HG02973 (cell line): ENCODE results near the gene DOCK11.

Experiments used
- ATAC-seq: cut with Tn5 transposase; IDR thresholded peaks from one replicate; pipeline ENCODE4 v1.9.1; 2021; ENCODE audit warnings: moderate library complexity; ENCODE audit not compliant: unreplicated experiment

The DOCK11 gene

GRCh38 chrX:118499295-118499694 is 3.7 kb downstream of the DOCK11 start:
- ATAC-seq: no peak

- no peak for ATAC-seq
These were observed 6.7 kb downstream of the DOCK11 start for GRCh38 chrX:118502161-118502789.

- no peak for ATAC-seq
These were observed 7.8 kb downstream of the DOCK11 start for GRCh38 chrX:118503260-118504041.

- ATAC-seq: no peak
These were observed 9.0 kb downstream of the DOCK11 start for GRCh38 chrX:118504581-118504980.

GRCh38 chrX:118506805-118507480 is 11.3 kb downstream of the DOCK11 start:
- ATAC-seq: no peak

- ATAC-seq: no peak
These were observed 12.2 kb downstream of the DOCK11 start for GRCh38 chrX:118507766-118508165.

- ATAC-seq: no peak
These were observed 12.6 kb downstream of the DOCK11 start for GRCh38 chrX:118508221-118508620.

GRCh38 chrX:118508635-118509034 is 13.0 kb downstream of the DOCK11 start:
- ATAC-seq: no peak

- no peak for ATAC-seq
These were observed 14.5 kb downstream of the DOCK11 start for GRCh38 chrX:118510111-118510510.

- no peak for ATAC-seq
These were observed 17.7 kb downstream of the DOCK11 start for GRCh38 chrX:118513120-118513898.

GRCh38 chrX:118519411-118520215 is 24.0 kb downstream of the DOCK11 start:
- no peak for ATAC-seq

- no peak for ATAC-seq
These were observed 24.9 kb downstream of the DOCK11 start for GRCh38 chrX:118520216-118521206.

GRCh38 chrX:118521435-118521834 is 25.8 kb downstream of the DOCK11 start:
- ATAC-seq: no peak

- no peak for ATAC-seq
These were observed 26.8 kb downstream of the DOCK11 start for GRCh38 chrX:118522230-118522926.

- no peak for ATAC-seq
These were observed 28.3 kb downstream of the DOCK11 start for GRCh38 chrX:118523920-118524319.

GRCh38 chrX:118524344-118524743 is 28.7 kb downstream of the DOCK11 start:
- no peak for ATAC-seq

GRCh38 chrX:118525174-118525730 is 29.6 kb downstream of the DOCK11 start:
- no peak for ATAC-seq

GRCh38 chrX:118526149-118526548 is 30.5 kb downstream of the DOCK11 start:
- ATAC-seq: no peak
